GM19193 (cell line): Measurements from ENCODE around the gene EPHA6.

Experiments
- POLR2A ChIP-seq: IDR thresholded peaks from 4 replicates; pipeline ENCODE4 v1.6.1; 2011; ENCODE audit not compliant: insufficient read depth, insufficient read length; ENCODE audit errors: extremely low read depth

The EPHA6 gene

GRCh38 chr3:96860882-96861281 is 46.5 kb downstream of the EPHA6 start:
- no peak for TF ChIP-seq POLR2A

GRCh38 chr3:96863129-96863740 is 48.8 kb downstream of the EPHA6 start:
- no peak for TF ChIP-seq POLR2A

GRCh38 chr3:96865605-96866004 is 51.2 kb downstream of the EPHA6 start:
- no peak for TF ChIP-seq POLR2A

- TF ChIP-seq POLR2A, result no peak
Measured at GRCh38 chr3:96869316-96869715, 54.9 kb downstream of the EPHA6 start.

GRCh38 chr3:96877510-96877909 is 63.1 kb downstream of the EPHA6 start:
- TF ChIP-seq POLR2A, result no peak

GRCh38 chr3:96900031-96900430 is 85.6 kb downstream of the EPHA6 start:
- TF ChIP-seq POLR2A, result no peak

GRCh38 chr3:96900566-96900965 is 86.2 kb downstream of the EPHA6 start:
- TF ChIP-seq POLR2A, result no peak

GRCh38 chr3:96915445-96915844 is 101.1 kb downstream of the EPHA6 start:
- TF ChIP-seq POLR2A, result no peak

GRCh38 chr3:96931119-96931862 is 116.9 kb downstream of the EPHA6 start:
- no peak for TF ChIP-seq POLR2A

GRCh38 chr3:96958856-96959255 is 144.5 kb downstream of the EPHA6 start:
- TF ChIP-seq POLR2A, result no peak

- no peak for TF ChIP-seq POLR2A
Measured at GRCh38 chr3:96959474-96959873, 145.1 kb downstream of the EPHA6 start.

GRCh38 chr3:96959901-96960641 is 145.7 kb downstream of the EPHA6 start:
- no peak for TF ChIP-seq POLR2A

GRCh38 chr3:96960661-96961330 is 146.4 kb downstream of the EPHA6 start:
- no peak for TF ChIP-seq POLR2A

- no peak for TF ChIP-seq POLR2A
Measured at GRCh38 chr3:96961576-96961975, 147.2 kb downstream of the EPHA6 start.

- TF ChIP-seq POLR2A, result no peak
Measured at GRCh38 chr3:96966181-96966929, 152.0 kb downstream of the EPHA6 start.

GRCh38 chr3:96970211-96970610 is 155.8 kb downstream of the EPHA6 start:
- TF ChIP-seq POLR2A, result no peak
